ENCODE results near the gene REV3L. TPM values are rescaled to one million over a fixed set of nuclear protein-coding genes. Genes with fewer than 3 reads are reported as not detected.

Gene REV3L
- polyA plus RNA-seq, 1 experiment, result 19.1 TPM

DNA sequence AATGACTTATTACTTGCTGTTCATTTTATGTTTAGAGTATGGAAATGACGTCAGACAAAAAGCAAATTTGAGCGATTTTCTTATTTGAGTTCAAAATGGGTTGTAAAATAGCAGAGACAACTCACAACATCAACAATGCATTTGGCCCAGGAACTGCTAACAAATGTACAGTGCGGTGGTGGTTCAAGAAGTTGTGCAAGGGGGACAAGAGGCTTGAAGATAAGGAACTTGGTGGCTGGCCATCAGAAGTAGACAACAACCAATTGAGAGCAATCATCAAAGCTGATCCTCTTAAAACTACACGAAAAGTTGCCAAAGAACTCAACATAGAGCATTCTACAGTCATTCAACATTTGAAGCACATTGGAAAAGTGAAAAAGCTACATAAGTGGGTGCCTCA lies 43.8 kb downstream of the REV3L start:
- Histone ChIP-seq H3K36me3 (ENCODE audit: control insufficient read depth, insufficient read depth, low read length) (no peaks in the 10 kb centered on the region), H3K27me3 (ENCODE audit: control insufficient read depth, insufficient read depth, low read length) (no peaks in the 10 kb centered on the region), H3K4me3 (ENCODE audit: low read depth, low read length) (no peak overlapping the region)
- DNase-seq (ENCODE audit: low read depth), result no peak
- ChIA-PET POLR2A (interaction anchor here (0.5 kb wide), 1 partner anchor 56 kb away, joined by 3 read pairs; no protein-coding TSS in a partner anchor), CTCF (no interaction called here)
- TF ChIP-seq, protein P1, sequence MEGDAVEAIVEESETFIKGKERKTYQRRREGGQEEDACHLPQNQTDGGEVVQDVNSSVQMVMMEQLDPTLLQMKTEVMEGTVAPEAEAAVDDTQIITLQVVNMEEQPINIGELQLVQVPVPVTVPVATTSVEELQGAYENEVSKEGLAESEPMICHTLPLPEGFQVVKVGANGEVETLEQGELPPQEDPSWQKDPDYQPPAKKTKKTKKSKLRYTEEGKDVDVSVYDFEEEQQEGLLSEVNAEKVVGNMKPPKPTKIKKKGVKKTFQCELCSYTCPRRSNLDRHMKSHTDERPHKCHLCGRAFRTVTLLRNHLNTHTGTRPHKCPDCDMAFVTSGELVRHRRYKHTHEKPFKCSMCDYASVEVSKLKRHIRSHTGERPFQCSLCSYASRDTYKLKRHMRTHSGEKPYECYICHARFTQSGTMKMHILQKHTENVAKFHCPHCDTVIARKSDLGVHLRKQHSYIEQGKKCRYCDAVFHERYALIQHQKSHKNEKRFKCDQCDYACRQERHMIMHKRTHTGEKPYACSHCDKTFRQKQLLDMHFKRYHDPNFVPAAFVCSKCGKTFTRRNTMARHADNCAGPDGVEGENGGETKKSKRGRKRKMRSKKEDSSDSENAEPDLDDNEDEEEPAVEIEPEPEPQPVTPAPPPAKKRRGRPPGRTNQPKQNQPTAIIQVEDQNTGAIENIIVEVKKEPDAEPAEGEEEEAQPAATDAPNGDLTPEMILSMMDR (IDR thresholded peaks at IDR 0.05; ENCODE audit: insufficient read depth, low read depth, low read length), result no peak

DNA sequence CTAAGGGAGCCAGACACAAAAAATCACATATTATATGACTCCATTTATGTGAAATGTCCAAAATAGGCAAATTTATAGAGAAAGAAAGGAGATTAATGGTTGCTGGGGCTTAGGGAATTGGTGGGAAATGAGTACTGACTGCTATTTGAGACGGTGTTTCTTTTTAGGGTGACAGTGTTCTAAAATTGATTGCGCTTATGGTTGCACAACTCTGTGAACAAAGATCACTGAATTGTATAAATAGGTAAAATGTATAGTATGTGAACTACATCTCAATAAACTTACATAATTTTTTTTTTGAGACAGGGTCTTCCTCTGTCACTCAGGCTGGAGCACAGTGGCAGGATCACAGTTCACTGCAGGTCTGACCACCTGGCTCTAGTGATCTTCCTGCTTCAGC lies 45.4 kb downstream of the REV3L start:
- no peak for DNase-seq (ENCODE audit: low read depth)
- Histone ChIP-seq H3K4me3 (ENCODE audit: low read depth, low read length) (no peak overlapping the region), H3K36me3 (ENCODE audit: control insufficient read depth, insufficient read depth, low read length) (no peaks in the 10 kb centered on the region), H3K27me3 (ENCODE audit: control insufficient read depth, insufficient read depth, low read length) (no peaks in the 10 kb centered on the region)
- TF ChIP-seq, protein P1 (IDR thresholded peaks at IDR 0.05; ENCODE audit: insufficient read depth, low read depth, low read length), result no peak
- CTCF ChIA-PET, result no interaction called here
- POLR2A ChIA-PET, result no interaction called here

DNA sequence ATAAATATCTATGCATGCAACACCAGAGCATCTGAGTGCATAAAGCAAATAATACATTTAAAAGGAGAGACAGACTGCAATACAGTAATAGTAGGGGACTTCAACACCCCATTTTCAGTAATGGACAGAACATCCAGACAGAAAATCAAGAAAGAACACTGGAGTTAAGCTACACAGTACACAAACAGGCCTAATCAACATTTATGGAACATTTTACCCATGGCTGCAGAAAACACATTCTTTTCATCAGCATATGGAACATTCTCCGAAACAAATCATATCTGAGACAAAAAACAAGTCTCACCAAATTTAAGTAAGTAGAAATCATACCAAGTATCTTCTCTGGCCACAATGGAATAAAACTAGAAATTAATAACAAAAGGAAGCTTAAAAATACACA lies 50.5 kb downstream of the REV3L start:
- TF ChIP-seq, protein P1 (IDR thresholded peaks at IDR 0.05; ENCODE audit: insufficient read depth, low read depth, low read length), result no peak
- Histone ChIP-seq H3K4me3 (ENCODE audit: low read depth, low read length) (no peak overlapping the region), H3K36me3 (ENCODE audit: control insufficient read depth, insufficient read depth, low read length) (no peaks in the 10 kb centered on the region), H3K27me3 (ENCODE audit: control insufficient read depth, insufficient read depth, low read length) (no peaks in the 10 kb centered on the region)
- ChIA-PET CTCF (no interaction called here), POLR2A (no interaction called here)
- no peak for DNase-seq (ENCODE audit: low read depth)

DNA sequence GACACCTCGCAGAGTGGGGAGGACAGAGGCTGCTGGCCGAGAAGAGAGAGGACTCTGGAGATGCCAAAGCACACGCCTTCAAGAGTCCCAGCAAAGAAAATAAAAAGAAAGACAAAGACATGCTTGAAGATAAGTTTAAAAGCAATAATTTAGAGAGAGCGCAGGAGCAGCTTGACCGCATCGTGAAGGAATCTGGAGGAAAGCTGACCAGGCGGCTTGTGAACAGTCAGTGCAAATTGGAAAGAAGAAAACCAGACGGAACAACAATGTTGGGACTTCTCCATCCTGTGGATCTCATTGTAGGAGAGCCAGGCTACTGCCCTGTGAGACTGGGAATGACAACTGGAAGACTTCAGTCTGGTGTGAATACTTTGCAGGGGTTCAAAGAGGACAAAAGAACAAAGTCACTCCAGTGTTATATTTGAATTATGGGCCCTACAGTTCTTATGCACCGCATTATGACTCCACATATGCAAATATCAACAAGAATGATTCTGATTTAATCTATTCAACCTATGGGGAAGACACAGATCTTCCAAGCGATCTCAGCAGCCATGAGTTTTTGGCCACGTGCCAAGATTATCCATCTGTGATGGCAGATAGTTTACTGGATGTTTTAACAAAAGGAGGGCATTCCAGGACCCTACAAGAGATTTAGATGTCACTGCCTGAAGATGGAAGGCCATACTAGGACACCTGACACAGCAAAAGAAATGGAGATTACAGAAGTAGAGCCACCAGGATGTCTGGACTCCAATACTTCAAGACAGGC lies 52.2 kb downstream of the REV3L start:
- DNase-seq (ENCODE audit: low read depth), result no peak
- TF ChIP-seq, protein P1 (IDR thresholded peaks at IDR 0.05; ENCODE audit: insufficient read depth, low read depth, low read length), result no peak
- Histone ChIP-seq H3K27me3 (ENCODE audit: control insufficient read depth, insufficient read depth, low read length) (no peaks in the 10 kb centered on the region), H3K4me3 (ENCODE audit: low read depth, low read length) (no peak overlapping the region), H3K36me3 (ENCODE audit: control insufficient read depth, insufficient read depth, low read length) (no peaks in the 10 kb centered on the region)
- ChIA-PET CTCF (no interaction called here), POLR2A (no interaction called here)

DNA sequence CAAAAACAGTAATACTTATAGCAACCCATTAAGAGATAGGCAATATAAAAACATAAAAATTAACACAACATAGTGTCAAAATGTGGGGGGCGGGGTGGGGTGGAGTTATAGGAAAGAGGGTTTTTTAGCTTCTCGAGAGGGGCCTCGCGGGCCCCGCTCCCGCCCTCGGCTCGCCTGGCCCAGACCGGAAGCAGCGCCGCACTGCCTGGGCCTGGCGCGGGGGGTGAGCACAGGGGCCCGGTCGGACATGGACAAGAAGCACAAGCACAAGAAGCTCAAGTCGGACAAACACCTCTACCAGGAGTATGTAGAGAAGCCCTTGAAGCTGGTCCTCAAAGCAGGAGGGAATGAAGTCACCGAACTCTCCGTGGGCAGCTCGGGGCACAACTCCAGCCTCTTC lies 53.4 kb downstream of the REV3L start:
- TF ChIP-seq, protein P1 (IDR thresholded peaks at IDR 0.05; ENCODE audit: insufficient read depth, low read depth, low read length), result no peak
- no peak for DNase-seq (ENCODE audit: low read depth)
- POLR2A ChIA-PET, result no interaction called here
- H3K36me3 ChIP-seq (ENCODE audit: control insufficient read depth, insufficient read depth, low read length), result no peaks in the 10 kb centered on the region
- H3K4me3 ChIP-seq (ENCODE audit: low read depth, low read length), result no peak overlapping the region
- CTCF ChIA-PET, result no interaction called here
- H3K27me3 ChIP-seq (ENCODE audit: control insufficient read depth, insufficient read depth, low read length), result no peaks in the 10 kb centered on the region

Data from BJ (cell line).